GM03348 (cell line): ENCODE results near the gene CAST.

ENCODE experiments used
- DNase-seq: peaks from one replicate; pipeline ENCODE4 v3.0.0; 2012; ENCODE audit warnings: low spot score

The CAST gene

GRCh38 chr5:96642281-96642640, 19.9 kb upstream of the CAST start:
- no peak for DNase-seq

- no peak for DNase-seq
Observed at GRCh38 chr5:96645091-96645490, 17.1 kb upstream of the CAST start.

GRCh38 chr5:96648023-96648422, 14.2 kb upstream of the CAST start:
- DNase-seq = no peak

- DNase-seq = no peak
Observed at GRCh38 chr5:96648593-96648992, 13.6 kb upstream of the CAST start.

GRCh38 chr5:96649251-96649662, 12.9 kb upstream of the CAST start:
- DNase-seq = no peak

GRCh38 chr5:96649681-96650540, 12.3 kb upstream of the CAST start:
- no peak for DNase-seq

- no peak for DNase-seq
Observed at GRCh38 chr5:96651047-96651446, 11.1 kb upstream of the CAST start.

GRCh38 chr5:96651948-96652753, 10.0 kb upstream of the CAST start:
- DNase-seq = no peak

- DNase-seq = no peak
Observed at GRCh38 chr5:96652769-96653454, 9.3 kb upstream of the CAST start.

GRCh38 chr5:96654209-96654608, 8.0 kb upstream of the CAST start:
- DNase-seq = no peak

- DNase-seq = no peak
Observed at GRCh38 chr5:96655085-96655484, 7.1 kb upstream of the CAST start.

- DNase-seq = no peak
Observed at GRCh38 chr5:96655506-96655905, 6.7 kb upstream of the CAST start.

GRCh38 chr5:96657068-96657467, 5.1 kb upstream of the CAST start:
- peak; percentile 89 for DNase-seq

GRCh38 chr5:96658272-96658671, 3.9 kb upstream of the CAST start:
- DNase-seq = no peak

- no peak for DNase-seq
Observed at GRCh38 chr5:96659170-96659569, 3.0 kb upstream of the CAST start.

GRCh38 chr5:96660971-96661854, 963 bp upstream of the CAST start:
- DNase-seq = peak; percentile 32

GRCh38 chr5:96662725-96663518, 746 bp downstream of the CAST start:
- DNase-seq = peak; percentile 97

GRCh38 chr5:96663608-96664007, 1.4 kb downstream of the CAST start:
- no peak for DNase-seq

- DNase-seq = no peak
Observed at GRCh38 chr5:96664669-96665068, 2.5 kb downstream of the CAST start.

GRCh38 chr5:96668725-96669124, 6.5 kb downstream of the CAST start:
- DNase-seq = no peak

- DNase-seq = no peak
Observed at GRCh38 chr5:96669909-96670308, 7.7 kb downstream of the CAST start.
